GM18909 (cell line): ENCODE measurements around the gene NPAS3.

Experiments
- ATAC-seq: cut with Tn5 transposase; IDR thresholded peaks from one replicate; pipeline ENCODE4 v1.9.1; 2021; ENCODE audit warnings: mild to moderate bottlenecking; ENCODE audit not compliant: unreplicated experiment, poor library complexity

The NPAS3 gene

GRCh38 chr14:33747749-33748148, 809.1 kb downstream of the NPAS3 start:
- ATAC-seq, result no peak

GRCh38 chr14:33754261-33754660, 815.6 kb downstream of the NPAS3 start:
- no peak for ATAC-seq

GRCh38 chr14:33755358-33755757, 816.7 kb downstream of the NPAS3 start:
- no peak for ATAC-seq

DNA sequence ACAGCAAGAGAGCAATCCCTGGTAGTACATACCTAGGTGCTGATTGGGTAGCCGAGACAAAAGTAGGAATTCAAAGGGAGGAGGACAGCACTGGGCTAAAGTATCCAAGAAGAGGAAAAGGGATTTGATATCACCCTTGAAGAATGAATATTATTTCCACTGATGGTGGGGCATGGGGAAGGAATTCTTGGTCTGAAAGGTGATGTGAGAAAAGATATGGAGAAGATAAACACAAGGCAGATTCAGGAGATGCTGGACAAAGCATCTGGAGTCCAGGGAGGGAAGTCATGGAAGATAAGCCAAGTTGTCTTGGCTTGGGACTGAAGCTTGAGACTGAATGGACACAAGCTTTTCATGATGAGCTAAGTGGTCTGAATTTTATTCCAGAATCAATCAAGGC, 818.2 kb downstream of the NPAS3 start:
- ATAC-seq, result no peak

- no peak for ATAC-seq
Observed at GRCh38 chr14:33758547-33758946, 819.9 kb downstream of the NPAS3 start.

GRCh38 chr14:33762161-33762851, 823.6 kb downstream of the NPAS3 start:
- no peak for ATAC-seq

DNA sequence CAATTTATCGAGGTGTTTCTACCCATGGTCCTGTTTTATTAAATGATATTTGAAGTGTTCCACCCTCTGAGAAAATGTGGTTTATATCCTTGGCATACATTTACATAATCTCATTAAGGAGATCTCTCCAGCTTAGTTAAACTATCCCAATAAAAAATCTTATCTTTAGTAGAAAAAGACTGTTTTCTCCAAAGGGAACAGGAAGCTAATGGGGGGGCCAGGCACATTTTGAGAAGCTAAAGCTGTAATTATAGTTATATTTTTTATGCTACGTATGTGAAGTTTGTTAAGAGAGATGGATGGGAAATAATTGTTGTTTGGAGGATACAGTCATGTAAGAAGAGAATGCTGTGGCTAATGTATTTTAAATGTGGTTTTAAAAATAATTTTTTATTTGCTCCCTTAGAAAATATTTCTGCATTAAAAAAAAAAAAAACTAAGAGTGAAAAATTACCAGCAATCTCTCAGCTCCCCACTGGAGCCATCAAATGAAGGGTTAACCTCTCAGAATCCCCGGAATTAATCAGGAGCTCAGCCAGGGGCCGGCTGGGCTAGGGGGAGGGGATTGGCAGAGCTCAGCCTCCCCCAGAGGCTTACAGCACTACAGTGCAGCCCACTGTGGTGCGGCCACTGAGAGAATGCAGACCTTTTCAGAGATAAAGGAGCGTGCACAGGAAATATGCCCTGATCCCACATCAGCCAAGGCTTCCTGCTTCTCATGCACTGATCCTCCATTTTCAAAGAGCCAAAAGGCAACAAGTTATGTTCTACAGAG, 826.4 kb downstream of the NPAS3 start:
- no peak for ATAC-seq

GRCh38 chr14:33767586-33768457, 829.1 kb downstream of the NPAS3 start:
- no peak for ATAC-seq

GRCh38 chr14:33768458-33768830, 829.8 kb downstream of the NPAS3 start:
- ATAC-seq, result no peak

GRCh38 chr14:33773205-33774030, 834.7 kb downstream of the NPAS3 start:
- ATAC-seq, result no peak

- ATAC-seq, result no peak
Observed at GRCh38 chr14:33774161-33774560, 835.5 kb downstream of the NPAS3 start.

- no peak for ATAC-seq
Observed at GRCh38 chr14:33774723-33775470, 836.2 kb downstream of the NPAS3 start.

DNA sequence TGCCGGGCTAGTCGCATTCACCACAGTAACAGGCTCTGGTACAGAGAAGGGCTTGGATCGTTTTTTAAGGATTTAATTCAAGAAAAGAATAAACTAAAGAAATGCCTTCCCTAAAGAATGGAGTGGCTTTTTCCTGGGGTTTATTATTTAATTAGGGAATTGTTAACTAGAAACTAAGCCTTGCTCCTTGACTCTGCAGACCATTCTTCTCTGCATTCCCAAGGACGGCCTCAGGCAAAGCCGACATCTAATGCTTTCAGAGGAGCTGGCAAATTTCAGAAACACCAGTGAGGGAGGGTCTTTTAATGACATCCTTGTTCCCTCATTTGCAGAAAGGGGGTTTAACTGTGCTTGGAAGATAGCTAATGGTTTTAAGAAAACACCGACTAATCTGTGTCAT, 838.2 kb downstream of the NPAS3 start:
- no peak for ATAC-seq

GRCh38 chr14:33777681-33778080, 839.0 kb downstream of the NPAS3 start:
- no peak for ATAC-seq

DNA sequence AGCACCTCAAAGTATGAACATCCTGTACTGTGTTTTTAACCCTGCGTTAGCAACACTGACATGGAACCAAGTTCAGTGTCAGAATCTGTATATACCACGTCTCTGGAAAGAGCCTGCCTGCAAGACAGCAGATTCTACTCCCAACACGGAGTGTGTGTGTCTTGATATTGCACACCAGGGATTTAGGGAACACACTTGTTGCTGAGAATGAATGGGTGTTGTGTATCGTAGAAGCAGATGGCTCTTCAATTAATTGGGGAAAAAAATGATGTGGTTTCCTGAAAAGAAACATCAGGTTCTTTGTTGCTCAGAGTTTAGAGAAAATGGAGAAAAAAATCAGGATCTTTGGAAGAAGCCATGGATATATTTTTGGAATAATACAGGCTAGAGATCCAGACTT, 841.4 kb downstream of the NPAS3 start:
- no peak for ATAC-seq

DNA sequence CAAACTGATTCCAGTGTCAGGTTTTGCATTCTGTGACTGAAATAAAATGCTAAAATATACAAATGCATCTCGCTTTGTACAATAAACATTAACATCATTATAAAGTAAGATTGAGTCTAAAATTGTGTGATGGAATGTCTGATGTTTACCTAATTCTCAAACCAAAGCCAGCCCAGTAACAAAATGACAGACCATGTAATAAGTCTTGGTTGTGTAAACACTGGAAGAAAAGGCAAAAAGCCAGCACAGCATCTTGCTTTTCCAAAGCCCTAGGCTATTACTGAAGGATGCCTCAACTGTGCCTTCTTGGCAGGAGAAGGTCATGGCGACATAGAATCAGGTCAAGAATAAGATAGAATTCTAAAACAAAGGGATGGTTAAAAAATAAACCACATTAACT, 842.6 kb downstream of the NPAS3 start:
- ATAC-seq, result no peak

DNA sequence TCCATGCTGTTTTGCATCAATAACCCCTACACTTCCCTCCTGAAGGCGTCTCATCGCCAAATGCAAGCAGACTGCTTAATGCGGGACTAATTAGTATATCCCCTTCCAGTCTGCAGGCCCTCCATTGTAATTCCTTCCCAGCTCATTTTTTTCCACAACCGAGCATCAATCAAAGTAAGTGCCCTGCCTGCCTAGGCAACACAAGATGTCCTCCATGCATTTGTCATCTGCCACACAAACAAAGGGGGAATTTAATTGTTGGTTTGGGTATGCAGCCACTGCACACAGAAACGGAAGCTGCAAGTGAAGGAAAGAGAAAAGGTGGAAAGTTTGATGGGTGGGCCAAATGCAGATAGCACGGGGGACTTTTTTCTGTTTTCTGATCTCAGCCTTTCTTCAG, 844.2 kb downstream of the NPAS3 start:
- no peak for ATAC-seq

DNA sequence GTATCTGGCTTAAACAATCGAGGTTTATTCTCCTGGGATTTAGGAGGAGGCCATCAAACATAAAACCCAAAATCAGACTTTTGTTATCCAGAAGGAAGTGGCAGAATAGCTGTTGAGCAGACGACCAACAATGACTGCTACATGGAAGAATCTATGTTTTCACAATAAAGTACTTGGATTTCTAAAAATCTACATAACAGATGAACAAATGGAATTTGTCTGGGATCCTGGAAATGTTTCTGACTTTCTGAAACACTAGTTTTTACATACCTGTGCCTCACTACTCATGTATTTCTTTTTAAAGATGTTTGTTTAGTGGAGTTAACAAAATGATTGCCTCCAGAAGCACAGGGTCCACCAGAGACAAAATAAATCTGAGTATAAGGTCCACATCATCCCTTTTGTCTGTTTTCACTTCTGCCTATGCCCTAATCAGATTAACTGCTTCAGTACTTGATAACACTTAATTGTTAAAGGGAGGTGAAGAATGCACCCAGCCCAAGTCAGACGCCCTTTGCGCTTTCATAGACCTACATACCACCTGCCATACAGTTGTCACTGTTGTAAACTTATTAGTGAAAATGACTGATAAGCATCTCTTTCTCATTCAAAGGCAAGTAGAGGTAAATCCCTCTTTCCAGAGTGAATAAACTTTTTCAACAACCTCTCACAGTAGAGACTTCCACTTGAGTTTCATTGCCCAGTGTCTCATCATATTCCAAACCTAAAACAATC, 847.6 kb downstream of the NPAS3 start:
- no peak for ATAC-seq

GRCh38 chr14:33788161-33788560, 849.5 kb downstream of the NPAS3 start:
- ATAC-seq, result no peak
